Thoracic aorta (tissue), 2 donors: ENCODE data around the gene TGFB1I1. TPM values are rescaled to one million over a fixed set of nuclear protein-coding genes. Genes with fewer than 3 reads are reported as not detected.
"Not testable (repeated sequence)": the region's sequence is repeated elsewhere in the genome, so short reads cannot be mapped to it uniquely, and the experiment has no call there.

ENCODE experiments used
- ATAC-seq: fragments of 150-250 bp; one replicate; pipeline ENCODE4 v1.8.0; 2017; ENCODE audit warnings: low read depth; ENCODE audit not compliant: insufficient number of reproducible peaks, low FRiP score
- DNase-seq: peaks from one replicate; pipeline ENCODE4 v3.0.0-alpha.2; 2020; ENCODE audit warnings: low spot score
- H3K27ac ChIP-seq, 2 donors: fragments of 200-600 bp; sonication (generic); 1 replicate in 1 of 2; 2 replicates in 1 of 2; pipeline ENCODE4 v1.5.1; 2016; ENCODE audit warnings: mild to moderate bottlenecking in 2 of 2, moderate library complexity in 2 of 2
- H3K27me3 ChIP-seq: fragments of 200-600 bp; sonication (generic); replicated peaks from 2 replicates; pipeline ENCODE4 v1.6.0; 2016; ENCODE audit warnings: mild to moderate bottlenecking; ENCODE audit not compliant: insufficient read depth
- H3K36me3 ChIP-seq: fragments of 200-600 bp; sonication (generic); one replicate; pipeline ENCODE4 v1.5.1; 2016
- H3K4me1 ChIP-seq, 2 donors: fragments of 200-600 bp; sonication (generic); 1 replicate in 1 of 2; 2 replicates in 1 of 2; pipeline versions ENCODE4 v1.5.1 to v1.6.0; 2016; ENCODE audit warnings: low read depth in 2 of 2, mild to moderate bottlenecking in 1 of 2; ENCODE audit not compliant: control insufficient read depth in 1 of 2
- H3K4me3 ChIP-seq: fragments of 200-600 bp; sonication (generic); 2 replicates; pipeline ENCODE4 v1.5.1; 2016; ENCODE audit warnings: mild to moderate bottlenecking
- H3K9me3 ChIP-seq: fragments of 200-600 bp; sonication (generic); 2 replicates; pipeline ENCODE4 v1.5.1; 2016
- CTCF ChIP-seq: fragments of 200-600 bp; sonication (generic); IDR thresholded peaks from one replicate; pipeline ENCODE4 v1.5.1; 2019; ENCODE audit warnings: antibody characterized with exemption
- total RNA-seq, 2 donors: library from RNA; depleted of rRNA; stranded (reverse); fragments of >200 nt; gene quantifications; one replicate each; pipeline versions ENCODE4 v1.1.0 to v1.2.3, GENCODE V29; 2016

TGFB1I1 gene
- total RNA-seq, 2 donors from 2014 or later, result 192 to 231 TPM

DNA sequence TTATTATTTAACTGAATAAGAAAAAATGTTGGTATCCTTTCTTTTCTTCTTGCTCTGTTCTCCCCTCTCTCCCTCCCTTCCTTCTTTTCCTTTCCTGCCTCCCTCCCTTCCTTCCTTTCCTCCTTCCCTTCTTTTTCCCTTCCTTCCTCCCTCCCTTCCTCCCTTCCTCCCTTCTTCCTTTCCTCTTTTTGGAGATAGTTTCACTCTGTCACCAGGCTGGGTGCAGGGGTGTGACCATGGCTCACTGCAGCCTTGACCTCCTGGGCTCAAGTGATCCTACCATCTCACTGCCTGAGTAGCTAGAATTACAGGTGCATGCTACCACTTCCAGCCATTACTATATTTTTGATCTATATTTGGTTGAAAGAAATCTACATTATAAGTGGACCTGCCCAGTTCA is 41.9 kb downstream of the TGFB1I1 start:
- Histone ChIP-seq H3K36me3 (no peaks in the 10 kb centered on the region), H3K9me3 (no peaks in the 10 kb centered on the region), H3K4me1 (peaks cover 7 to 15% of the 10 kb centered on the region in 2 donors), H3K4me3 (no peak overlapping the region), H3K27me3 (no peaks in the 10 kb centered on the region), H3K27ac (no peak overlapping the region)
- DNase-seq (no peak), ATAC-seq (no peak)
- TF ChIP-seq CTCF, result no peak

DNA sequence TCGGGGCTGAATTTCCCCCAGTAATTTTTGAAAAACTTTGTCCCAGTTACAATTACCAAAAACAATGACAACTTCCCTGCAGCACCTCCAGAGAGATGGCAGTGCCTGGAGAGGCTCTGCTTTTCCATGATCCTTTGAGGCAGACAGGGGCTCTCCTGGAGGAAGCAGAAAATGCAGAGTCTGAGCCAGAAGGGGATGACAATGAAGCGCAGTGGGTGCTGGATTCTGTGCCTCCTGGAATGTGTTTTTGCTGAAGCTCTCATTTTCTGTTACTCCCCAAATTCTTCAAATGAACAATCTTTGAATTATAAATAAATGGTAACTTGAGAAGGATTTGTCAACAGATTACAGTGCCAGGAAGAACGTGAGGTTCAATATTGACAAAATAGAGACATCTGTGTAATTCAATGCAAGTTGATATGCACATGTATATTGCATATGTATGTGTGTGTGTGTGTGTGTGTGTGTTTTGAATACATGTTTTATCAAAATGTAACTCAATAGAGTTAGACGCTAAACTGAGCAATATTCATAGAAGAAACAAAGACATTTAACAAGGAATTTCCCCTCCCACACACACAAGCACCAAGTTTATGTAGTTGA is 45.9 kb downstream of the TGFB1I1 start:
- no peaks in the 10 kb centered on the region for H3K36me3 ChIP-seq
- no peaks in the 10 kb centered on the region for H3K27me3 ChIP-seq
- DNase-seq (no peak), ATAC-seq (no peak)
- H3K27ac ChIP-seq, result no peak overlapping the region
- TF ChIP-seq CTCF, result no peak
- no peaks in the 10 kb centered on the region for H3K9me3 ChIP-seq
- H3K4me1 ChIP-seq, result no peaks in the 10 kb centered on the region
- H3K4me3 ChIP-seq, result no peak overlapping the region

GRCh38 chr16:31519759-31520431 is 47.9 kb downstream of the TGFB1I1 start:
- ATAC-seq, result no peak
- TF ChIP-seq CTCF, result no peak
- no peaks in the 10 kb centered on the region for H3K36me3 ChIP-seq

DNA sequence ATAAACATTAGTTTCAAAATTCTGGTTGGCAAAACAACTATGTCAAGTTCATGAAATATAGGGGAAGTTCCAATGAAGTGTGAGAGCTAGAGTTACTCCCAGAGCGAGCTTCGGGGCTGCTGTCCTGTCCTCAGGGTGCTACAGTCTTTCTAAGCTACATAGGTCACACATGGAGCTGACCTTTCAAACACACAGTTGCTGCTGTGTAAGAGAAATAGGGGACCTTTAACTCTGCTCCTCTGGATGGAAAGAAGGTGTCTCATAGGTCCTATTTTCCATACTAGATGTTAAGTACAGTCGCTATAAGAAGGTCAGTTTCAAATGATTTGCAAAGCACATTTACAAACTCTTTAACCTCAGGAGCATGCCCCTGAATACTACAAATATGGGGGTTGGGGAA is 49.4 kb downstream of the TGFB1I1 start:
- no peaks in the 10 kb centered on the region for H3K9me3 ChIP-seq
- H3K36me3 ChIP-seq, result no peaks in the 10 kb centered on the region
- ATAC-seq, result no peak
- TF ChIP-seq CTCF, result no peak
- no peaks in the 10 kb centered on the region for H3K27me3 ChIP-seq
- no peak overlapping the region for H3K27ac ChIP-seq
- DNase-seq, result no peak
- no peak overlapping the region for H3K4me3 ChIP-seq
- H3K4me1 ChIP-seq, result no peaks in the 10 kb centered on the region

More at GRCh38 chr16:31519759-31520431, 47.9 kb downstream of the TGFB1I1 start:
- Histone ChIP-seq H3K9me3 (no peaks in the 10 kb centered on the region), H3K4me3 (no peak overlapping the region), H3K27ac (no peak overlapping the region), H3K4me1 (no peaks in the 10 kb centered on the region), H3K27me3 (no peaks in the 10 kb centered on the region)
- no peak for DNase-seq

DNA sequence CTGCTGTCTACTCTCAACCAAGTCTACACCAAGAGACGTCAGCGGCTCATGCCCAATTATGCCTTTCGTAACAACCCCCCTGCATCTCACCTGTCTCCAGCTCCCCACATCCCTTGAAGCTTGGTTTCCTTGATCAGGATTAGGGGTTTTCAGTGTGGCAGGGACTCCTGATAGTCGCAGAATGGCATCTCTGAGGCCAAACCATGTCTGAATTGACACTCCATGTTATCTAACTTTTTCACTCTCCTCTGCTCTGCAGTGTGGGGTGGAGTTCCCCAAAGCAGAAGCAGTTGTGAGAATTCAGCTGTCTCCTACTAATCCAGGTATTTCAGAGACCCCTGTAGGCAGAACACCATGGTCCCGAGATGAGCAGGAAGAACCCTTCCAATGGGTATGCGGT is 50.1 kb downstream of the TGFB1I1 start:
- Histone ChIP-seq H3K9me3 (no peaks in the 10 kb centered on the region), H3K4me1 (no peaks in the 10 kb centered on the region), H3K36me3 (no peaks in the 10 kb centered on the region), H3K27me3 (no peaks in the 10 kb centered on the region), H3K27ac (no peak overlapping the region), H3K4me3 (no peak overlapping the region)
- ATAC-seq (no peak), DNase-seq (no peak)
- TF ChIP-seq CTCF, result no peak

DNA sequence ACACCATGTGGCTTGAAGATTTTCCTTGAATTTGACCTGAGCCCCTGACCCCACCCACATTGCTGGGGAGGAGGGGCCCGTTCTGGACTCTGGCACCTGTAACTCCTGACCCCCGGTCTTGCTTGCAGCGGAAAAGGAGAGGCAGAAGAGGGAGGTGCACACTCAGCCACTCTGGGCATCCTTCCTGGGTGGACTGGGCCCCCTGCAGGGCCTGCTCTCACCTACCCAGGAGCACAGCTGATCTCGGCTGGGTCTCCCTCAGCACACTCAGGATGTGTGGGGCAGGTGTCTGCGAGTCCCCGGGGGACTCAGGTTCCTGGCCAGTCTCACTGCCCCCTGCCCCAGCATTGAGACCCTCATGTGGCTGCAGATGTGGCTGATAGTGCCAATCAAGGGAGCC is 51.8 kb downstream of the TGFB1I1 start:
- not testable (repeated sequence) for DNase-seq, ATAC-seq, H3K27ac ChIP-seq, H3K4me3 ChIP-seq, H3K36me3 ChIP-seq, H3K4me1 ChIP-seq, H3K9me3 ChIP-seq, H3K27me3 ChIP-seq
